GM21825 (cell line): ENCODE results near the gene KMT2B.

Source experiments
- ATAC-seq: cut with Tn5 transposase; IDR thresholded peaks from one replicate; pipeline ENCODE4 v1.9.1; 2021; ENCODE audit warnings: mild to moderate bottlenecking, moderate library complexity; ENCODE audit not compliant: unreplicated experiment

Gene KMT2B

DNA sequence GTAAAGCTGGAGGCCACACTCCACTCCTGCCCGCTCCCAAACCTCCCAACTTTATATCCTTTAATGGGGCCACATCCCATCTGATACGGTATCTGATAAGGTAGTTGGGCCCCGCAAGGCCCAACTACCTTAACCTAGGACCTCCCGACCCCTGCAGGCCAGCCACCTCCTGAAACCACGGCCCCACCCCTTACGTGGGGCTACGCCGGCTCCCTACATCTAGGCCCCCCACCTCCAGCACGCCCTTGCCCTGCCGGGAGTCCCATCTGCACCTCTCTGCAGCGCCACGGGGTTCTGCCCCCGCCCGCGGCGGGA is 22.3 kb downstream of the KMT2B start:
- ATAC-seq, result peak; percentile 14

DNA sequence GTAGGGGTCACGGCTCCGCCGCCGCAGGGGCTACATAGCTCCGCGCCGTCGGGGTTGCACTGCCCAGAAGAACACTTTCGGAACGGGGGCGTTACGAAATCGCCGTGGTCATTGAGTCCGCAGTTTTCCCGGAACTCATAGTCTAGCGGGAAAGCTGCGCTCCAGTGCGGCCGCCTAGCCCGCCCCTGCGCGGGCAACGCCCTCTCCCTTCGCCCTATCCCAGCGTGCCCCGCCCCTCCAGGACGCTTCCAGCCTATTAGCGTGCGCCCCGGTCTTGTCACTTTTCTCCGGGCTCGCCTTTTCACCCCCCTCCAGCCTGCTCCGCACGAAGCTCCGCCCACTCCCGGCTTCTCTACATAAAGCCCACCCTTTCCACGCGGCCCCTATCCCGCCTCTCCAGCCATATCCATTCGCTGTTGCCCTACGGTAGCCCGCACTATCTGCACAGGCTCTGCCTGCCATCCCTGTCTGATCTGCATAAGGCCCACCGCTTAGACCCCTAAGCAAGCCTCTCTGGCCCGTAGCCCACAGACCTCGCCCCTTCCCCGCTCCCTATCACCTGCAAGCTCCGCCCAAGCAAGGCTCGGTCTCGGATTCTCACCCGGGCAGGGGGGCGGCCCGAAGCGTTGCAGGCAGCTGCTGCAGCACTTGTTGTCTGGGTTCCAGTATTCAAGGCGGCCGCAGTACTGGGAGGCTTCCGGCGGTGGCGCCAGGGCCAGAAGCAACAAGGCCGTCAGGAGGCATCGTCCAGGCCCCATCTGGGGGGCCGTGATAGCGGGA is 22.8 kb downstream of the KMT2B start:
- peak; percentile 48 for ATAC-seq

DNA sequence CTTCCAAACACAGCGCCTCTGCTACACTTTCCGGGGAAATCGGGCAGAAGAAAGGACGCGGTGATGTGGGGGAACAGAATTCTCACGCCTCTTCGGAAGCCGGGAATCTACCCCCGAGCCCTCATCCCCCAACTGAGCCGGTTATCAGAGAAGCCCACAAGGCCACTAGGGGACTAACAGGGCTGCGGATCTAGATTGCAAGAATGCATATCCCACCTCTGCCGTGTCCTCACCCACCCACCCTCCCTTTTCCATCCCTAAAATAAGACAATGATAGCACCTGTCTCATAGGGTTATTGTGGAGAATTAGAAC is 23.4 kb downstream of the KMT2B start:
- no peak for ATAC-seq

DNA sequence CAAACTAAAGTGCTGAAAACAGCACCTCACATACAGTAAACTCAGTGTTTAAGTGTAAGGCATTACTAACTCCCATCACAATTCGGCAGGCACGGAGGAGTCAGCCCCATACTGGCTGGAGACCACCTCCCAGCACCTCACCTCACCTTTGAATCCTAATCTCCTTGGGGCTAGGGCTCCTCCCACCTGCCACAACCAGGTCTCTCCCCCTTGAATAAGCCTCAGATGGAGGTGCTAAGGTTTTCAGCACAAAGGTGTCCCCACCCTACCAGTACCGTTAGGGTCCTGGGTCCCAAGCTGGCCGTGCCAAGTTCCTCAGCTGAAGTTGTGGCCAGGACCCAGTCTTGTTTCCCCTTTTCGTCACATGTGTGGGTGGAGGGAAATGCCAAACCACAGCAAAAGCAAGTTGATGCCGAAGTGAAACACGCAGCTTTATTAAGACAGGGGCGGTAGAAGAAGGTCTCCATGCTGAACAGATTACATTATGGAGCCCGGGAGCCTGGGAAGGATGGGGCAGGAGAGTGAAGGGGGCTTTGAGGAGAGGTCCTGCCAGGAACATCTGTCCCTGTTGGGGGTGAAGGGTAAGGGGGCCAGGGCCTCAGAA is 24.4 kb downstream of the KMT2B start, which contains the start of gene IGFLR1:
IGFLR1 (minus strand) TSS at position 332 of the 604 bp plus-strand sequence. CDS start 1,272 bp downstream, outside the sequence.
- ATAC-seq, result no peak

DNA sequence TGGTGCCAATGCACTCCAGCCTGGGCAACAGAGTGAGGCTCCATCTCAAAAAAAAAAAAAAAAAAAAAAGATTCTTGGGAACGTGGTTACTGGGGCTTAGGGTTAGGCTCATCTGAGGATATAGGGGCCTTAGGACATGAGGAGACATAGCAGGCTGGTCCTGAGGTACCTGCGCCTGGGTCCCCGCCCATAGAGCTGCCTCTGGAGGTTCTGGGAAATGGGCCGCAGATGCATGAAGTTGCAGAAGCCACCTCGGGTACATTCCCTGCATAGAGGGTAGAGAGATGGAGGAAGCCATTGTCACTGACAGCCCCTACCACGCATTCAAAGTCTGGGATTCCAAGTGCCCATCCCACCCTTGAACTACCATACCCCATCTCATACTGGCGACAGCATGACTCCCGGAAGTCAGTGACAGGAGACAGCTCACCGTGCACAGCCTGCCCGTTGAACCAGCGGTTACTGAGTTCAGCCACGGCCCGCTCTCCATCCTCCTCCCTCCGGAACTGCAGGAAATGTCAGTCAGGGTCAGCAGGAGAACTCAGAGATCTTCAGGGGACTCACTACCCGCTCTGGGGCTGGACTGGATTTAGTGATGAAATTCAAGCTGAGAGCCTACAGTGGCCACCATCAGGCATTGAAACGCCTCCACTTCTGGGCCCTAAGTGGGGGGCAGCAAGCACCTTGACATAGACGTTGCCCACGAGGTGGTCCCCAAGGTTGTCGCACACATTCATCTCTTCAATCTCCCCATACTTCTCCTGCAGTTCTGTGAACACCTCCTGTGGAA is 26.0 kb downstream of the KMT2B start:
- no peak for ATAC-seq

DNA sequence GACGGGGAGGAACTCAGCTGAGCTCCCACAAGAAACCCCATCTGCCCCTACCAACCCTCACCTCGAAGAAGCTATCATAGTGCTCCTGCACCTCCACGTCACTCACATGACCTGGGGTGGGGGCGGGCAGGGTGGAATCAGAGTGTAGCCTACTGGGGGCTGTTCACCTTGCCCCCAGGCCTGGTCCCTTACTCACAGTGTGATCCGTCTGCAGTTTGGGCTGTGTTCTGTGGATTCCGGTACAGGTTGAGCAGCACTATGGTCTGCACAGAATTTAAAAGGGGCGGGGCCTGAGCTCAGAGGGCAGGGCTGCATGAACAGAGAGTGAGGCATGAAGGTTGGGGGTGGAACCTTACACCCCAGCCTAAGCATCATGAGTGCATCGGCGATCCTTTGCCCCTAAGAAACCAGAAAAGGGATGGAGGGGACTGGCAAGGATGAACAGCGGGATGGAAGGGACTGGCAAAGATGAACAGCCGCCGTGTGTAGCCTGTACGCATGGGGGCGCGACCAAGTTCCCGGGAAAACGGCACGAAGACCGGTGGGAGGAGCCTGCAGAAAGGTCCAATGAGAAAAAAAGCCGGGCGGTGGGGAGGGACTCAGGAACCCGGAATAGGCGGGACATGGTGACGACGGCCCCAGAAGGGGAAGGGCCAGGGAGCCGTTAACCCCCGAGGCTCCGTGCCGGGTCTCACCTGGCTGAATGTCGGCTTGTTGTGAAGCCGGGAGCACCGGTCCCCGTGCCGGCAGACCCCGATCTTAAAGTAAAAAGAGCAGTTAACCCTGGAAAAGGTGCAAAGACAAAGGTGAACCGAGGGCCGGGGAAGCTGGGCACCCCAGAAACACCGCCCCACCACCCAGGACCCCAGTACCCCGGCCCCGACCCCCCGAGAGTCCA is 26.9 kb downstream of the KMT2B start:
- peak; percentile 28 for ATAC-seq

DNA sequence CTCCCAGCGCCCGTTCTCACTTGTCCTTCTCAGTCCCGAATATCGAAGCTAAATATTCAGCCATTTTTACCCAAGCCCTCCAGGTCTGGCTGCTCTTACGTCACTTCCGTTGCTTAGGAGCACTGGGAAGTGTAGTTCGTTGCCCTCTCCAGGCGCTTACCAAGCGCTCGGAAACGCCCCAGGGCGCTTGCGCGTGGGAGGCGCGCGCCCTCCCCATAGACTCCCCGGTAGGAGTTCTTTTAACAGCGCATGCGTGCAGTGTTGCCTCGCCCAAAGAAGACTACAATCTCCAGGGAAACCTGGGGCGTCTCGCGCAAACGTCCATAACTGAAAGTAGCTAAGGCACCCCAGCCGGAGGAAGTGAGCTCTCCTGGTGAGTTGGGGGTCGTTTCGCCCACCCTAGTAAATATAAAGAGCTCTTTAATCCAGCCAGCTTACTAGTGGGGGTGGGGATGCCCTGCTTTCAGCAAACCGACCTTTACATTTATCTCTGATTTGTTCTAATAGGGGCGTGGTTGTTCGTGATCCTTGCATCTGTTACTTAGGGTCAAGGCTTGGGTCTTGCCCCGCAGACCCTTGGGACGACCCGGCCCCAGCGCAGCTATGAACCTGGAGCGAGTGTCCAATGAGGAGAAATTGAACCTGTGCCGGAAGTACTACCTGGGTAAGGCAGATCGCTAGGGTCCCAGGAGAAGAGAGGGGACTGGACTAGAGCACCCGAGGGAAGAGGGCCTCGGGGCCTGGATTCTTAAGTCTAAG is 27.7 kb downstream of the KMT2B start, which contains the start of the genes PSENEN and U2AF1L4:
PSENEN (plus strand) TSS at position 324 of the 759 bp plus-strand sequence; CDS start at position 604, 280 bp downstream.
U2AF1L4 (minus strand) TSS at position 91 of the 759 bp plus-strand sequence; CDS start at position 64, 27 bp downstream.
- peak; percentile 36 for ATAC-seq

DNA sequence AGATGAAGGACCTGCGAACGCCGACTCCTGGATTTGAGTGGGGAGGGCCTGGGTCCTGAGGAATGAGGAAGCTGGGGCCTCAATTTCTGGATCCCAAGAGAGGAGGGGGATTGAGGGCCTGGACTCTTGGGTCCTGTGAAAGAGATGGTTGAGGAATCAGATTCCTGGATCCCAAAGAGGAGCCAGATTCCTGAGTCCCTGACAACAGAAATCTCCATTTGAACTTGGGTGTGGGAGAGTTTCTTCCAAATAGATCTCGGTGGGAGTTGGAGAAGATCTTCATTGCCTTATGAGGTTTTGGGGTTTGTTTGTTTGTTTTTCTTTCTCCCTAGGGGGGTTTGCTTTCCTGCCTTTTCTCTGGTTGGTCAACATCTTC is 28.3 kb downstream of the KMT2B start:
- ATAC-seq, result no peak

DNA sequence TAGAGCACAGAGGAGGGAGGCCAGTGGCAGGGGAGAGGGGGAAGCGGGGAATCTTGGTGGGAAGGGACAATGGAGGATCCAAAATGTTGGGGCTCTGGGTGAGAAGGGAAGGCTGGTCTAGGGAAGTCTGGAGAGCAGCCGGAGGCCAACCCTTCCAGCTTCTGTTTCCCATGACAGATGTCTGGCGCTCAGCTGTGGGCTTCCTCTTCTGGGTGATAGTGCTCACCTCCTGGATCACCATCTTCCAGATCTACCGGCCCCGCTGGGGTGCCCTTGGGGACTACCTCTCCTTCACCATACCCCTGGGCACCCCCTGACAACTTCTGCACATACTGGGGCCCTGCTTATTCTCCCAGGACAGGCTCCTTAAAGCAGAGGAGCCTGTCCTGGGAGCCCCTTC is 28.7 kb downstream of the KMT2B start:
- no peak for ATAC-seq

DNA sequence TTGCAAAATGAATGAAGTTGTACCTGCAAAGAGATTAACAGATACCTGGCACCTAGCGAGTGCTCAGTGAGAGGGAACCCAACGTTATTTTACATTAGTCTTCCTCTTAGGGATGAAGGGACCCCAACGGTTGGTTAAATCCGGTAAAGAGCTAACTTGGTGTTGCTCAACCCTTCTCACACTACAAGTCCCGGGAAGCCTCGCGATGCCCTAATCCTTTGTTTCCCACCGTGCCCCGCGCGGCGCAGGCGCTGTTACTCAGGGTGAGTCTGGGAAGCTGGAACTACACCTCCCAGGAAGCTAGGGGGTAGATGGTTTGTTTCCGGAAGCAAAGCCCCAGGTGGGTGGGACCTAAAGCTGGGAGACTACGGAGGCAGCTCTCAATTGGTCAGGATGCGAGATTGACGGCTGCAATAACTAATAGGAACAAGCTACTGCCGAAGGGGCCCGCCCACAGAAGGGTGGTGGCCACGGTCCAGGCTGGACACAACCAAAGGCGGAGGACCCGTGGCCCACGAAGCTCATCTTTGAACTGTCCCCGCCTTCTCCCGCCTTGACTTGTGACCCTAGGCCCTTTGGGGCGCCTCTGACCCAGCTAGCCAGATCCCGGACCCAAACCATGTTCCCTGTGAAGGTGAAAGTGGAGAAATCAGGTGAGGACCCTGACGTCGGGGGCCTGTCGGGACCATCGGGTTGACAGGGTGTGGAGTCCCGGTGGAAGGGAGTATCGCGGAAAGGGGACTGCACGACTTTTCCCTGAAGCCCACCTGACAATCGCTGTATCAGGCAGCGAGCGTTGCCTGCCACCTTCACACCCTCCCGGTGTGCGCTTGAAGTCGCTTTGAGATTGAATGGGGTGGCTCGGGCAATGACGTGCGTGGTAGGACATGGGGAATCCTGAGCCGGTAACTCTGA is 30.6 kb downstream of the KMT2B start, which contains the start of gene LIN37:
LIN37 (plus strand) TSS at position 471 of the 915 bp plus-strand sequence; CDS start at position 620, 149 bp downstream.
- ATAC-seq, result peak; percentile 62

DNA sequence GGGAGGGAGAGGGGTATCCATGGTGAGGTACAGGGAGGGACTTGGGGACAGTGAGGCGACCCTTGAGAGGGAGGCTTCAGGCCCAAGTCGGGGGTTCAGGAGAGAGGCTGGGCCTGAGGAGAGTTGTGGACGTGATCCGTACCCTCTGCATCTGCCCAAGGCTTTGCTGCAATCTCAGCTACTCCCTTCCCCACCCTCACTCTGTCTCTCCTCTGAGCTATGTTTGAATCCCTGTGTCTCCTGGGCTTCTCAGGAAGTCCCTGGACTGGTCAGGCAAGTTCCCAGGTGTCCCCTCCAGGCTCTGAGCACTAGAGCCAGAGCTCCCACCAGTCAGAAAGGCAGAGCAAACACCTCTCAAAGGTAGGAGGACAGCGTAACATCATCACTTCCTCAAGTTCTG is 32.4 kb downstream of the KMT2B start:
- ATAC-seq, result no peak

DNA sequence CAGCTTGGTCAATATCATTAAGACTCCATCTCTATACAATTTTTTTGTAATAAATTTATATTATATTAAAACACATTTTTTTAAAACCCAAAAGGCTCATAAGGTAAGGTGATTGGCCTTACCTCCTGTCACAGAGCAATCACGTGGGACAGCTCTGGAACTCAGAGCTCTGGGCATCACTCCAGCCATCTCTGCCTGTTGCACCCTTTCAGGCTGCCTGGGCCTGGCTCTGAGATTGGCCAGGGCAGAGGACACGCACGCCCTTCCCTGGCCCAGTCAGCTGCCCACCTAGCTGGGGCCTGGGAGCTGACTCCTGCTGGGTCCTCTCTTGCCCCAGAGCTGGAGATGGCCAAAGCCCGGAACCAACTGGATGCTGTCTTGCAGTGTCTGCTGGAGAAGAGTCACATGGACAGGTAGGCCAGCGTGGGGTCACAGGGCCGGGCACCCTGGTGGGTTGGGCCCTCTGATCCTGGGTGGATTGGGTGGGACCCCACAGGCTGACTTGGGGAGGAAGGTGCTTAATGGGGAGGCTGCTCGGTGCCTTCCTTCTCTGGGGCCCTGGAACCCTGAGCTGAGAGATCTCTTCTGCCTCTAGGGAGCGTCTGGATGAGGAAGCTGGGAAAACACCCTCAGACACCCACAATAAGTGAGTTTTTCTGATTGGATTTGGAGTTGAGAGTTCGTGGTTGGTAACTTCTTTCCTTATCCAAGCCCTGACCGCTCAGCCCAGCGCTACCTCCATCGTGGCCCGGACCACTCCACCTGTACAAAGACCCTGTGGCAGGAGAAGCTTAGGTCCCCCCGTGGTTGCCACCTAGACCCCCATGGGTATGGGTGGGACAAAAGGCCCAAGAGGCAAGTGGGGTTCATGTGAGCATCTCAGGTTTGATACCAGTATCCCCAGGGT is 34.3 kb downstream of the KMT2B start:
- no peak for ATAC-seq

DNA sequence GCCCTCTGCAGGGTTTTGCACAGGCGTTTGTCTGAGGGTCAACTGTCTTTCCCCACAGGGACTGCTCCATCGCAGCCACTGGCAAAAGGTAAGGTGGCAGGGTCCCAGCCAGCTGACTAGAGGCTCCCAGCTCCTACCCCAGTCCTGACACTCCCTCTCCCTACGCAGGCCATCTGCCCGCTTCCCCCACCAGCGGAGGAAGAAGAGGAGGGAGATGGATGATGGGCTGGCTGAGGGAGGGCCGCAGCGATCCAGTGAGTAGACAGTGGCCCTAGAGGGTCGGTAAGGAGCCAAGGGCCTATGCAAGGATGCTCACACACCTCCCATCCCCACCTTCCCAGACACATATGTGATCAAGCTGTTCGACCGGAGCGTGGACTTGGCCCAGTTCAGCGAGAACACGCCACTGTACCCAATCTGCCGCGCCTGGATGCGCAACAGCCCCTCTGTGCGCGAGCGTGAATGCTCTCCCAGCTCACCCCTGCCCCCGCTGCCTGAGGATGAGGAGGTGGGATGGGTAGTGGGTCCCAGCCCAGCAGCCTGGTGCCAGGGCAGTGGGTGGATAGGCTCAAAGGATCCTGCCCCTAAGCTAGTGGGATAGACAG is 35.0 kb downstream of the KMT2B start:
- no peak for ATAC-seq

DNA sequence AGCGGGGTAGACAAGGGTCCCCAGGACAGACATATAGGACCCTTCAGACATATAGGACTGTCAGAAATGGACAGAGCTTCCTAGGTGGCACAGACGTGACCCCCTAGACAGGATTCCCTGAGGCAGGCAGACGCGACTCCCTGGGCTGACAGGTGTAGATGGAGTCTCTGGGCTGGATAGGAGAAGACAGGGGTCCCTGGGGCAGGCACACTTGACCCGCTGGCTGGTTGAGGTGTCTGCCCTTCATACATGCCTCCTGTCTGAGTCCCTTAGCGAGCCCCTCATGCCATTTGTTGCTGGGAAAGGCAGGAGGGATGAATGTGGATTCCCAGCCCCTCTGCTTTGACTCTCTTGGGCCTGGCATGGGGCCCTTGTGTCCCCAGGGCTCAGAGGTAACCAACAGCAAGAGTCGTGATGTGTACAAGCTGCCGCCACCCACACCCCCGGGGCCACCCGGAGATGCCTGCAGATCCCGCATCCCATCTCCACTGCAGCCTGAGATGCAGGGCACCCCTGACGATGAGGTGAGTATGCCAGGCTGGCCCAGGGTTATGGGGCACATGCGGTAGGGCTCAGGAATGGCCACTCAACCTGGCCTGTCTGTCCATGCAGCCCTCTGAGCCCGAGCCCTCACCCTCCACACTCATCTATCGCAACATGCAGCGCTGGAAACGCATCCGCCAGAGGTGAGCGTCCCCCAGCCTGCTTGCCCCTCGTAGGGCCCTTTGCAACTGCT is 36.0 kb downstream of the KMT2B start:
- ATAC-seq, result no peak

DNA sequence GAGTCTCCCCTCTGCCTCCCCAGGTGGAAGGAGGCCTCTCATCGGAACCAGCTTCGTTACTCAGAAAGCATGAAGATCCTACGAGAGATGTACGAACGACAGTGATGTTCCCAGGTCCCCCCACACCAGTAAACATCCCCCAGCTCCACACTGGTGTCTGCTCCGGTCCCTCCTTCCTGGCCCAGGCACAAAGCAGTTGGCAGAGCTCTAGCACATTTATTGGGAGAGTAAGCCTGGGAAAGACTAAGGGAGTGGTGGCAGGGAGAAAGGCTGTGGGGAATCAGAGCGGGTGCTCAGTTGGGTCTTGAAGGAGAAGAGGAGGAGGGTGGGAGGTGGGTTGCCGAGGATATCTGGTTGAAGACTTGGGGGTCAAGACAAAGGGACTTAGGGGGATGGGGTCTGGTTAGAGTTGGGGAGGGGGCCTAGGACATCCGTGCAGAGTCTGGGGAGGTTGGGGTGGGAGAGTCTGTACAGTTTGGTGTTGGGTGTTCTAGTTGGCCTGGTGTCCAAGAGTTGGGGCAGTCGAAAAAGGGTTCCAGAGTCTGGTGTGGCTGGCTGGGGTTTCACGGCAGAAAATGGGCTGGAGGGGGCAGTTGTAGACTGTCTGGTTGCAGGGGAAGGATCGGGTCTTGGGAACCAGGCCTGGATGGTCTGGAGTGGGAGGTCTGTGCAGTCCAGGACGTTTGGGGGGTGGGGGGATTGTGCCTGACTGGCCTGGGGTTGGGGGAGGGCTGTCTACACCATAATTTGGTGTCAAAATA is 36.7 kb downstream of the KMT2B start:
- no peak for ATAC-seq

DNA sequence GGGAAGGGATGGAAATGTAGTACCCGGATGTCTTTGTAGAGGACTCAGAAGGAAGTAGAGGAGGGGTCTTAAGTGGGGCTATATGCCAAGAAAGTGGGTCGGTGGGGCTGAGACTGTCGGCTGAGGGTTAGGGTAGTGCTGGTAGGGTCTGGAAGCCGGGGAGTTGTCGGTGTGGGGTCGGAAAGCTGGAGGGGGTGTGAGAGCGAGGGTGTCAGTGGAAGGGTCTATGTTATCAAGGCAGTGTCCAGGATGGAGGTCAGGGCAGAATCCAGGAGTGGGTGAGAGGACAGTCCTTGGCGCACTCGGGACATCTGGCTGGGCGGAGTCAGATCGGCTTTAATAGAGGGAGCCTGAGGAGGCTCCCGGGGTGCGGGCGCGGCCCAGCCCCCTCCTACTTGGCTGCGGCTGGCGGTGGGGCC is 37.3 kb downstream of the KMT2B start:
- ATAC-seq, result no peak
